IPS-20b (cell line): ENCODE measurements around the gene FAM20C.
"Not testable (repeated sequence)": the region's sequence is repeated elsewhere in the genome, so short reads cannot be mapped to it uniquely, and the experiment has no call there.

Experiments used
- H3K27ac ChIP-seq: one replicate; pipeline ENCODE4 v1.5.1; 2013; ENCODE audit warnings: low read length
- H3K27me3 ChIP-seq: 2 replicates; pipeline ENCODE4 v1.6.1; 2013; ENCODE audit warnings: mild to moderate bottlenecking, low read length, inconsistent platforms; ENCODE audit not compliant: insufficient read depth
- H3K36me3 ChIP-seq: 2 replicates; pipeline ENCODE4 v1.6.1; 2013; ENCODE audit warnings: low read depth, mild to moderate bottlenecking, inconsistent platforms, low read length, moderate library complexity; ENCODE audit not compliant: insufficient read depth
- H3K4me1 ChIP-seq: 2 replicates; pipeline ENCODE4 v1.6.1; 2013; ENCODE audit warnings: mild to moderate bottlenecking, control low read depth, inconsistent platforms, low read length, moderate library complexity; ENCODE audit not compliant: insufficient read depth
- H3K4me3 ChIP-seq: 2 replicates; pipeline ENCODE4 v1.5.1; 2013; ENCODE audit warnings: mild to moderate bottlenecking, low read length, inconsistent platforms
- H3K9ac ChIP-seq: 2 replicates; pipeline ENCODE4 v1.6.1; 2013; ENCODE audit warnings: low read depth, mild to moderate bottlenecking, inconsistent platforms, low read length, moderate library complexity
- H3K9me3 ChIP-seq: 2 replicates; pipeline ENCODE4 v1.6.1; 2013; ENCODE audit warnings: mild to moderate bottlenecking, low read depth, low read length, inconsistent platforms; ENCODE audit not compliant: insufficient read depth

Gene FAM20C

DNA sequence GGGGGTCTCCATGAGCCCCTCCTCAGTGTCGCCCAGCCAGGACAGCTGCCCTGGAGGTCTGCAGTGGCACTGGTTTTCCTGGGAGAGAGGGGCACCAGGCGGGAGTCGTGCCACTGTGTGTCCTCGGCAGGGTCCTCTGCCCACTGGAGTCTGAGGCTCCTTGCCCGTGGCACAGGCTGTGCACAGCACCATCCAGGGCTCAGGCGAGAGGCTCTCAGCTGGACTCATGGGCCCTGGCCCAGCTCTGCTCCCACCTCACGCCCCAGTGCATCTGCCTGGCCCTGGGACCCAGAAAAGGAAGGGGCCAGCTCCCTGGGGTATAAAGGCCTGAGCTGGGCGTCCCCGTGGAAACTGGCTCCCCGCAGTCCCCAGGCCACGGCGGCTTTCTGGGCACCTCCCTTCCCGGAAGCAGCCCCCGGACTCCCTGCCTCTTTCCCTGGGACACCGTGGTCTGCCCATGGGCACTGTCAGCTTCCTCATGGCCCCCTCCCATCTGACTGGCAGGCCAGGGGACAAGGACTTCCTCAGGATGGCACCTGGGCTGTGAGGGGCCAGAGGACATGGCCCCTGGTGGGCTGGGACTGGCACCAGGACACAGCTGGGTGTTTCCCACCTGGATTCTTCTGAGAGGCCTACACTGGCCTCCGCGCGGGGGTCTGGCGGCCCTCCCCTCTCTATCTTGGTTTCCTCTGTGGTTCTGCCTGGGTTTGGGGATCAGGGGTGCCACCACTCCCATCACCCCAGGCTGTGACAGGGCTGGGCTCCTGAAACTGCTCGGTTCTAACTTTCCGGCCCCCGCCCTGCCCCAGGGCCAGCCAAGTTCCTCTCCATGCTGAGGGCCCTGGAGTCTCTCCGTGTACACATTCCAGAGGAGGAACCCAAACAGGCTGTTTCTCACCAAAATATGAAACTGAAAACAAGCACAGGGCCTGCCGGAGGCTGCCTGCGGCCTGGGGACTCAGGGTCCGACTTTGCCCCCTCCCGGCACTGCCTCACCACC is 103.1 kb downstream of the FAM20C start:
- Histone ChIP-seq H3K4me1 (no peaks in the 10 kb centered on the region), H3K36me3 (no peaks in the 10 kb centered on the region), H3K27ac (no peak overlapping the region), H3K4me3 (no peak overlapping the region), H3K9ac (no peak overlapping the region), H3K27me3 (peaks cover 28% of the 10 kb centered on the region; the same call in 1 of the 2 replicates), H3K9me3 (no peaks in the 10 kb centered on the region; the same call in 1 of the 2 replicates)

DNA sequence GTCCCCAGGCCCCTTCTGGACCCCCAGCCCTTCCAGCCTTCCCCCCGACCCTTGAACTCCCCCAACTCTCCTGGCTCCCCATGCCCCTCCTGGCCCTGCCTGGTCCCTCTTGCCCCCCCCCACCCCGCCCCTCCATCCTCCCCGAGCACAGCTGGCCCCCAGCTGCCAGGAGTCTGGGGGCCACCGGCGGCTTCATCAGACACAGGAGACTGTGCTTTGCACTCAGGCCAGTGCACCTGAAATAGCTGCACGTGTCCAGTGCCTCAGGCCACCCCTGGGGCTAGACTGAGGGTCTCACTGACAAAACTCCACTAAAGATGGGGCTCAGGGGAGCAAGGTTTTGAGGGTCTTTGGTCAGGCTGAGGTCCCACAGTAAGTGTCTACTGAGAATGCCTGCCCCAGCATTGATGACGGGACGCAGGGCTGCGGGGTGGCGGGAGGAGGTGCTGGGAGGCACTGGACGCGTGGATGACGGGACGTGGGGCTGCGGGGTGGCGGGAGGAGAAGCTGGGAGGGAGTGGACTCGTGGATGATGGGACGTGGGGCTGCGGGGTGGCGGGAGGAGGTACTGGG is 104.1 kb downstream of the FAM20C start:
- H3K9me3 ChIP-seq, result no peaks in the 10 kb centered on the region; the same call in 1 of the 2 replicates
- peaks cover 20% of the 10 kb centered on the region; the same call in 1 of the 2 replicates for H3K27me3 ChIP-seq
- no peak overlapping the region for H3K9ac ChIP-seq
- no peaks in the 10 kb centered on the region for H3K4me1 ChIP-seq
- no peak overlapping the region for H3K4me3 ChIP-seq
- no peak overlapping the region for H3K27ac ChIP-seq
- no peaks in the 10 kb centered on the region for H3K36me3 ChIP-seq

DNA sequence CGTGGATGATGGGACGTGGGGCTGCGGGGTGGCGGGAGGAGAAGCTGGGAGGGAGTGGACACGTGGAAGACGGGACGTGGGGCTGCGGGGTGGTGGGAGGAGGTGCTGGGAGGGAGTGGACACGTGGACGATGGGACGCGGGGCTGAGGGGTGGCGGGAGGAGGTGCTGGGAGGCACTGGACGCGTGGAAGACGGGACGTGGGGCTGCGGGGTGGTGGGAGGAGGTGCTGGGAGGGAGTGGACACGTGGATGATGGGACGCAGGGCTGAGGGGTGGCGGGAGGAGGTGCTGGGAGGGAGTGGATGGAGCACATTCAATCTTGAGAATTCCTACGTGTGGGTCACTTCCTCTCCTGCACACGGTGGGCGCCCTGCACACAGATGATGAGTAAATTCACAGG is 104.8 kb downstream of the FAM20C start:
- not testable (repeated sequence) for H3K9me3 ChIP-seq, H3K4me3 ChIP-seq, H3K9ac ChIP-seq, H3K4me1 ChIP-seq, H3K27ac ChIP-seq, H3K36me3 ChIP-seq
- H3K27me3 ChIP-seq, result peaks cover 13% of the 10 kb centered on the region; the same call in 1 of the 2 replicates

DNA sequence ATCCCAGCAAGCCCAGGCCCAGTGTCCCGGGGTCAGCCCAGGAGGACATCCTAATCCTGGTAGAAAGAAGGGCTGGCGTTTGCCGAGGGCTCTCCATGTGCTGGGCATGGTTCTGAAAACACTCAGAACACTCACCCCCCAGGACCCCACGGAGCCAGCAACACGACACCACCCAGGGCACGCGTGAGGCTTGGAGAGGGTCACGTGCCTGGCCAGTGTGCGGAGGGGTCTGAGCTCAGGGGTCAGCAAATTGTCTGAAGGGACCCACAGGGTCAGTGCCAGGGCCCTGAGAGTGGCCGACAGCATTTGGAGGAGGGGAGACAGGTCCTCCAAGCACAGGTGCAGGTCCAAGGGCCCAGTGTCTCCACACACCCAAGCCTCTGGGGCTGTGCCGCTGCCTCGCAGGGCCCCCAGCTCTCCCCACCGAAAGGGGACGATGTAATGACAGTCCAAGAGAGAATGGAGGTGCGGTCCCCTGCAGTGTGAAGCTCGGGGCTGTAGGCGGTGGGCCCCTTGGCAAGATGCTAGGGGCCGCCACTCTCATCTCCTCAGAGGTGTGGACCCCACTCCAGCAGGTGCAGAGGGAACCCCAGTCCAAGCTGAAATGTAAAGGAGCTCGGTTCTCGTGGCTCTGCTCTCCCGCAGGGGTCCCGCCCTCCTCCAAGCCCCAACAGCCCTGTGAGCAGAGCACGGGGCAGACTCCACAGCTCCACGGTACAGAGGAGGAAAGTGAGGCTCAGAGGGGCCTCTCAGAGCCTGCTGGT is 105.4 kb downstream of the FAM20C start:
- no peak overlapping the region for H3K27ac ChIP-seq
- no peak overlapping the region for H3K4me3 ChIP-seq
- no peaks in the 10 kb centered on the region; the same call in 1 of the 2 replicates for H3K9me3 ChIP-seq
- H3K36me3 ChIP-seq, result no peaks in the 10 kb centered on the region
- H3K4me1 ChIP-seq, result no peaks in the 10 kb centered on the region
- no peak overlapping the region for H3K9ac ChIP-seq
- H3K27me3 ChIP-seq, result peaks cover 6% of the 10 kb centered on the region; the same call in 1 of the 2 replicates

DNA sequence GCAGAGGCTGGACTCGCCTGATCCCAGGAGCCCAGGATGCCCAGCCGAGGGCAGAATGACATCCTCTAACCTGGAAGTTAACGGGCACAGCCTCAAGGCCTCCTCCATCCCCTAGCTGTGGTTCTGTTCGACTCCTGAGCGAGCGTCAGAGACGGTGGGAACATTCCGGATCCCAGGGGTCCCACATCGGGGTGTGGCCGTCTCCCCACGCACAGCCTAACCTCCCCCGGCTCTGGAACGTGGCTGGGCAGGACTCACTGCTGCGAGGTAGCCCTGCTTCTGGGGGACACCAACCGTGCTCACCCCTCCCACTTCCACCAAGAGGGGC is 106.0 kb downstream of the FAM20C start:
- Histone ChIP-seq H3K27me3 (peaks cover under 1% of the 10 kb centered on the region; the same call in 1 of the 2 replicates), H3K36me3 (no peaks in the 10 kb centered on the region), H3K9me3 (no peaks in the 10 kb centered on the region; the same call in 1 of the 2 replicates), H3K9ac (no peak overlapping the region), H3K4me3 (no peak overlapping the region), H3K27ac (no peak overlapping the region), H3K4me1 (no peaks in the 10 kb centered on the region)

DNA sequence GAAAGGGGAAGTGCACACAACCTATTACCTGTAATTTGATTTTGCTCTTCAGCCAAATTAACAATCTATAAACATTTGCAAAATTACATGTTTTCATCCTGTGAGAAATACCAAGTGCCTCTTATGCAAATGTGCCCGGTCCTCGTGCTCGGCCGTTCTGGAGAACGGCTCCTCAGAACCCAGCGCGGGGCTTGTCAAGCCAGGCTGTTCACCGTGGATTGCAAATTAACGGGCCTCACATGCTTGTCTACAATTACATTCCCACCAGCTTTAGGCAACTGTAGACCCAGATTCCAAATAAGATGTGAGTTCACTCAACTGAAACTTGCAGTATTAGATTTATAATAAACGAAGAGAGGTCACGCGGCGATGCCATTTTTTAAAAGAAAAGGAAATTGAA is 106.4 kb downstream of the FAM20C start:
- no peak overlapping the region for H3K4me3 ChIP-seq
- no peak overlapping the region for H3K9ac ChIP-seq
- no peaks in the 10 kb centered on the region for H3K36me3 ChIP-seq
- H3K4me1 ChIP-seq, result no peaks in the 10 kb centered on the region
- H3K9me3 ChIP-seq, result no peaks in the 10 kb centered on the region; the same call in 1 of the 2 replicates
- H3K27ac ChIP-seq, result no peak overlapping the region
- H3K27me3 ChIP-seq, result no peaks in the 10 kb centered on the region; the same call in 1 of the 2 replicates

DNA sequence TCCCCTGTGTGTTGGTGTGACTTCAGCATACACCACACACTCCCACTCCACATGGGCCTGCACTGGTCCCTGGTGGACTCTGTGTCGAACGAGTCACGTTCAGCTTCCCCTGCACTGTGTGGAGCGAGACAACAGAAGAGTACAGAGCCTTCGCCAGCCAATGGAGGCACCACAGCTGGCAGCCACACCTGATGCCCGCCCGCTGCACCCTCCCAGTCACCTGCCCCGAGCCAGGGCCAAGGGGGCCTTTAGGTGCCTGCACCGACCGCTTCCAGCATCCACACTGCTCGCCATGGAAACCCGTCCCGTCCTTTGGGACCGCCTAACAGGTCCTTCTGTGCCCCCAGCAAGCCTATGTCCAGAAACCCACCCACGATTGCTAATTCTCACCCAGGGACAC is 106.8 kb downstream of the FAM20C start:
- Histone ChIP-seq H3K9ac (no peak overlapping the region), H3K4me1 (no peaks in the 10 kb centered on the region), H3K9me3 (no peaks in the 10 kb centered on the region; the same call in 1 of the 2 replicates), H3K27ac (no peak overlapping the region), H3K27me3 (no peaks in the 10 kb centered on the region; the same call in 1 of the 2 replicates), H3K36me3 (no peaks in the 10 kb centered on the region), H3K4me3 (no peak overlapping the region)

DNA sequence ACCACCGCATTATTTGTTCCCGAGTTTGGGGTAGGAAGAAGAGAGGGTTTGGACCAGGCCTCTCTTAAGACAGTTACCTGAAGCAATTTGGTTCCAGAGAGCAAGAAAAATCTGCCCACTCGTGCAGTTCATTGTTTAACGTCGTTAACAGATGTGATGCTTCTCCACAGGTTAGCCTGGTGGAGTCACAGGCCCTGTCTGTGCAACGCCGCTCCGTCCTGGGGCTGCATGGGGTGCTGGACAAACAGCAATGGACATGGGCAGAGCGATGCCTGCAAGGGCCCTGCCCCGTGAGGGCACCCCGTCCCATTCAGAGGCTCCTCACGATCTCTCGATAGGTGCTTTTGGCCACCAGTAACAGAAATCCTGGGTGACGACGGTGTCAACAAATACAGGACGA is 107.3 kb downstream of the FAM20C start:
- Histone ChIP-seq H3K9me3 (no peaks in the 10 kb centered on the region; the same call in 1 of the 2 replicates), H3K4me3 (no peak overlapping the region), H3K36me3 (no peaks in the 10 kb centered on the region), H3K27ac (no peak overlapping the region), H3K27me3 (no peaks in the 10 kb centered on the region; the same call in 1 of the 2 replicates), H3K9ac (no peak overlapping the region), H3K4me1 (no peaks in the 10 kb centered on the region)

DNA sequence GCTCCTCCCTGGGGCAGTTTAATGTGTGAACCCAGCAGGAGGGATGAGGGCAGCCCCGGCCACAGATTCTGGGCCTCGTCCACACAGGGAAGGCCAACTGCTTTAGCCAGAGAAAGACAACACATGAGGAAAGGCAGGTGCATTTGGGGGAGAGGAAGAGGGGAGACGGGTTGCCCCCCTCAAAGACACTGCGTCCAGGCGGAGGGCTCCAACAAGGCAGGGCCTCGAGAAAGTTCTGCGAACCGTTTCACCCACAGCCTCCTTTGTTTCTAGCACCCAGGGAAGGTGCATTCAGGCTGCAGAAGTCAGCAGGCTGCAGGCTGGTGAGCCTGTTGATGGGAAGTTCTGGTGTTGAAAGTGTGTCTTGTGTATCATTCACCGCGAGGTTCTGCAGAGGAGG is 107.7 kb downstream of the FAM20C start:
- H3K4me1 ChIP-seq, result no peaks in the 10 kb centered on the region
- no peaks in the 10 kb centered on the region for H3K27me3 ChIP-seq
- H3K9me3 ChIP-seq, result no peaks in the 10 kb centered on the region; the same call in 1 of the 2 replicates

DNA sequence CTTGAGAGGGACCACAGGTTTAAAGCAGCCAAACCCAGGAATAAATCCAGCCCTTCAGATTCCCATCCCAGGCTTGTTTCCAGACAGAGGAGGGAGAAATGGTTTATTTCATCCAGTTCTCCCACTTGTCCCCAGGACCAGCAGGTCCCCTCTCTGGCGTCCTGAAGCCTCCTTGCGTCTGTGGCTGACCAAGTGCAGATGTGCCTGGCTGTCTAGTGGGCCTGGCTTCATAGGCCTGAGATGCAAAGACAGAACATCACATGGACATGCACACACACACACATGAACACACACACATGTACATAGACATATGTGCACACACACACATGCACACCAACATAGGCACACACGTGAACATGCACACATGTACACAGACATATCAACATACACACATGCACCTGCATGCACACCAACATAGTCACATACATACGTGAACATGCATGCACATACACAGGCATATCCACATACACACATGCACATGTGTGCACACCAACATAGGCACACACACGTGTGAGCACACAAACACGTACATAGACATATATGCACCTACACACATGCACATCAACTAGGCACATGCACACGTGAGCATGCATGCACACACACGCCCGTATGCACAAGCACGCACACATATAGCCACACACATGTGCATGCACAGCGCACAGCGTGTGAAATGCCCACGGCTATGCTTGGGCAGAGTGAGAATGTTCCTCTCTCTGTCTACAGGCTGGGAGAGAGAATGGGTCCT is 108.3 kb downstream of the FAM20C start:
- Histone ChIP-seq H3K36me3 (no peaks in the 10 kb centered on the region), H3K9me3 (no peaks in the 10 kb centered on the region; the same call in 1 of the 2 replicates), H3K27ac (no peak overlapping the region), H3K4me3 (no peak overlapping the region), H3K27me3 (no peaks in the 10 kb centered on the region), H3K4me1 (no peaks in the 10 kb centered on the region), H3K9ac (no peak overlapping the region)

More for the DNA sequence above, 107.7 kb downstream of the FAM20C start:
- no peaks in the 10 kb centered on the region for H3K36me3 ChIP-seq
- H3K4me3 ChIP-seq, result no peak overlapping the region
- H3K9ac ChIP-seq, result no peak overlapping the region
- H3K27ac ChIP-seq, result no peak overlapping the region
